ENCODE results near the gene CLSTN1. TPM values are rescaled to one million over a fixed set of nuclear protein-coding genes. Genes with fewer than 3 reads are reported as not detected.

CLSTN1 gene
- total and polyA plus RNA-seq, 10 donors = 28.8 to 70.7 (median 60.5) TPM

GRCh38 chr1:9703165-9703509 is 120.6 kb downstream of the CLSTN1 start:
- H3K4me3 ChIP-seq = no peak overlapping the region
- H3K27ac ChIP-seq = peak overlapping the region in 4 of 8 donors; percentile 1 to 80 (median 72)
- H3K9me3 ChIP-seq = no peaks in the 10 kb centered on the region
- TF ChIP-seq CTCF (IDR thresholded peaks at IDR 0.05 in 8 of 11, conservative IDR thresholded peaks at IDR 0.05 in 3 of 11) = no peak
- TF ChIP-seq POLR2A (IDR thresholded peaks at IDR 0.05) = no peak
- TF ChIP-seq POLR2AphosphoS5 (IDR thresholded peaks at IDR 0.05) = no peak
- DNase-seq = no peak
- intact Hi-C loops (cut with DNase I; ENCODE audit: low total_unique reads) = no loop called here
- H3K36me3 ChIP-seq = peaks cover 0 to 48% (median 27%) of the 10 kb centered on the region in 6 donors
- 86 to 97% (median 94%) methylated on average over 5 of the region's 5 CpGs for WGBS, 5 donors
- peaks cover 18 to 100% (median 52%) of the 10 kb centered on the region in 6 donors for H3K4me1 ChIP-seq
- no peaks in the 10 kb centered on the region for H3K27me3 ChIP-seq (replicated peaks in 1 of 7)

DNA sequence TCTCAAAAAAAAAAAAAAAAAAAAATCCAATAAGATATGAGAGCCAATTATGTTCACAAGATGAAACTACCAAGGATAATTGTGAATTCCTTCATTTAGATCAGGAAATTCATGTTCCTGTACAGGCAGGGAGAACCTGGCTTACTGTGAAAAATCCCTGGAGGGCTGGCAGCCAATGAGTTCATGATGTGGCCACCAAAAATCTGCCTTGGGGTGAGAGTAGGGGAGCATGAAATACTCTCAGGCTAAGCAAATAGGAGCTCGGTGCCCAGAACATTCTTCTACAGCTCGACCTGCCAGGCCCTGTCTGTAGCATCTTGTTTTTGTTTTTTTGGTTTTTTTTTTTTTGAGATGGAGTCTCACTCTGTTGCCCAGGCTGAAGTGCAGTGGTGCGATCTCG is 122.1 kb downstream of the CLSTN1 start:
- no peak for DNase-seq
- WGBS, 5 donors = 82 to 91% (median 86%) methylated on average over 4 of the region's 4 CpGs
- peaks cover 18 to 100% (median 43%) of the 10 kb centered on the region in 6 donors for H3K4me1 ChIP-seq
- no peaks in the 10 kb centered on the region for H3K9me3 ChIP-seq
- H3K27me3 ChIP-seq (replicated peaks in 1 of 7) = no peaks in the 10 kb centered on the region
- H3K36me3 ChIP-seq = peaks cover 0 to 48% (median 29%) of the 10 kb centered on the region in 6 donors
- no peak overlapping the region for H3K4me3 ChIP-seq
- peak overlapping the region in 1 of 8 donors; percentile 21 for H3K27ac ChIP-seq
- intact Hi-C loops (cut with DNase I; ENCODE audit: low total_unique reads) = no loop called here
- no peak for TF ChIP-seq POLR2A (IDR thresholded peaks at IDR 0.05)
- TF ChIP-seq CTCF (IDR thresholded peaks at IDR 0.05 in 8 of 11, conservative IDR thresholded peaks at IDR 0.05 in 3 of 11) = no peak
- no peak for TF ChIP-seq POLR2AphosphoS5 (IDR thresholded peaks at IDR 0.05)

DNA sequence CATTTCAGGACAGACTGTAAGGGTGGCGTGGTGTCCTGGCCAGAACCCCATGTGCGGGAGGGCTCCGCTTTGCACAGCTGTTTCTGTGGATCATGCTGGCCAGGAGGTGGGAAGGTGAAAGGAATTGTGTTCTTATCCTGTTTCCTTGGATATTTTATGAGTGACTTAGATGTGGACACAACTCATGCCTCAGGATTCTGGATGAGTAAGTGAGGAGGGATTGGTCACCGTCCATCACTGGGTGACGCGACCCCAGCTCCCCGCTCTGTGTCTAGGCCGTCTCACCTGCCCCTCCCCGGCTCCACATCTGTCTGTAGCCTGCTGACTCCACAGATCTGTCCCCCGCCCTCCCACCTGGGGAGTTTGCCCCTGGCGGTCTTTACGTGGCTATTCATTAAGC is 123.4 kb downstream of the CLSTN1 start:
- peaks cover 13 to 99% (median 31%) of the 10 kb centered on the region in 6 donors for H3K4me1 ChIP-seq
- no peaks in the 10 kb centered on the region for H3K9me3 ChIP-seq
- TF ChIP-seq POLR2A (IDR thresholded peaks at IDR 0.05) (no peak), CTCF (IDR thresholded peaks at IDR 0.05 in 8 of 11, conservative IDR thresholded peaks at IDR 0.05 in 3 of 11) (no peak), POLR2AphosphoS5 (IDR thresholded peaks at IDR 0.05) (no peak)
- intact Hi-C loops (cut with DNase I; ENCODE audit: low total_unique reads) = no loop called here
- no peaks in the 10 kb centered on the region for H3K27me3 ChIP-seq (replicated peaks in 1 of 7)
- no peak overlapping the region for H3K4me3 ChIP-seq
- no peak overlapping the region for H3K27ac ChIP-seq
- H3K36me3 ChIP-seq = peaks cover 0 to 58% (median 29%) of the 10 kb centered on the region in 6 donors
- 87 to 96% (median 93%) methylated on average over 12 of the region's 12 CpGs for WGBS, 5 donors
- no peak for DNase-seq

GRCh38 chr1:9699361-9699760 is 124.4 kb downstream of the CLSTN1 start:
- Histone ChIP-seq H3K36me3 (peaks cover 0 to 68% (median 34%) of the 10 kb centered on the region in 6 donors), H3K4me3 (no peak overlapping the region), H3K9me3 (no peaks in the 10 kb centered on the region), H3K4me1 (peaks cover 3 to 99% (median 26%) of the 10 kb centered on the region in 6 donors), H3K27me3 (replicated peaks in 1 of 7) (no peaks in the 10 kb centered on the region), H3K27ac (peak overlapping the region in 1 of 8 donors; percentile 0)
- no peak for DNase-seq
- intact Hi-C loops (cut with DNase I; ENCODE audit: low total_unique reads) = no loop called here
- no peak for TF ChIP-seq POLR2A (IDR thresholded peaks at IDR 0.05)
- TF ChIP-seq POLR2AphosphoS5 (IDR thresholded peaks at IDR 0.05) = no peak
- no peak for TF ChIP-seq CTCF (IDR thresholded peaks at IDR 0.05 in 8 of 11, conservative IDR thresholded peaks at IDR 0.05 in 3 of 11)
- 85 to 92% (median 88%) methylated on average over 7 of the region's 7 CpGs for WGBS, 5 donors

Data from spleen (tissue), 11 donors.